HG02870 (cell line): ENCODE results near the gene XPO6.

Experiments used
- ATAC-seq: cut with Tn5 transposase; IDR thresholded peaks from one replicate; pipeline ENCODE4 v1.9.1; 2021; ENCODE audit warnings: mild to moderate bottlenecking, moderate library complexity; ENCODE audit not compliant: unreplicated experiment

The XPO6 gene

DNA sequence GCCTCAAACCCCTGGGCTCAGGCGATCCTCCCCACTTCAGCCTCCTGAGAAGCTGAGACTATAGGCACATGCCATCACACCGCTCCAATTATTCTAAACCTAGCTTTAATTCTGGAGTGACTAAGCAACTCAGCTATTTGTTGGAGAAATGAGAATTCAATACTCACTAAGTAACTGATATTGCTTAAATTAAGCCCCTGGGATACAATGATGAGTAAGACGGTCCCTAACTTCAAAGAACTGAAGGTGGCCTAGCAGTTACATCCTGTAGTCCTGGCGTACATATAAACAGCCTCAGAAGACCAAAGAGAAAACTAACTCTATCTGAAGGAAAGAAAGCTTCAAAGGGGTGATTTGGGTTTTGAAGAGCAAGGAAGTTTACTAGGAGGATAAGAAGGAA, 25.0 kb downstream of the XPO6 start:
- no peak for ATAC-seq

DNA sequence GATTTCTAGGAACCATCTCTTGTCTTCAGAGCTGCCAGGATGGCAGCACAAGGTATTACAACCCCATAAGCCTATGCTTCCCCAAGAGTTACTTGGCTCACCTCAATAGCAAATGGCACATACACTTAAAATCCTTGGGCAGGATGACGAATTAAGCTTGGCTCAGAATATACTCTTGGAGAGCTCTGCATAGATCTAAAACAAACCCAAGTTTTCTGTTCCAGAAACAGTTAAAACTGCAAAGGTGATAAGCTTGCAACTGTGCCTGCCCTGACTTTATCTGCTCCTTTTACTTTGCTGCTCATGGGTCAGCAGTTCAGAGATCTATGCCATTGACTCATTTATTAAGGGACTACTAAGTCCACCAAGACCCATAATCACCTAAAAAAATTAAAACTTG, 26.1 kb downstream of the XPO6 start:
- ATAC-seq = no peak

- no peak for ATAC-seq
Observed at GRCh38 chr16:28184625-28185024, 27.1 kb downstream of the XPO6 start.

- no peak for ATAC-seq
Observed at GRCh38 chr16:28183930-28184329, 27.8 kb downstream of the XPO6 start.

DNA sequence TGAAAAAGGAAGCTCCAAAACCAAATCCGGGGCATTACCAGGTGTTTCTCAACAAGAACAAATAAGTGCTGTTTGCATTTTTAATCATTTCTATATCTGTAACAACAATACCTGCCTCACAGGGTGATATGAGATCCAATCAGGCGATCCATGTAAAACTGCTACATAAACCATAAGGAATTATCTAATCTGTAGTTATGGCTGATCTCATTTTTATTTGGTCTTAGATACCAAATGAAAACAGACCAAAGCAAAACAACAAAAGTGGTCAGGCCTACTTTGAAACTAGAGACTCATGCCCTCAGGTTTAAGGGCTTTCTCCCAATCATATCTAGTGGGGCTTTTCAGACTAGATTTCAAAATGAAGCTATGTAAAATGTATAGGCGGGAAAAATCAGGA, 28.3 kb downstream of the XPO6 start:
- ATAC-seq = no peak

DNA sequence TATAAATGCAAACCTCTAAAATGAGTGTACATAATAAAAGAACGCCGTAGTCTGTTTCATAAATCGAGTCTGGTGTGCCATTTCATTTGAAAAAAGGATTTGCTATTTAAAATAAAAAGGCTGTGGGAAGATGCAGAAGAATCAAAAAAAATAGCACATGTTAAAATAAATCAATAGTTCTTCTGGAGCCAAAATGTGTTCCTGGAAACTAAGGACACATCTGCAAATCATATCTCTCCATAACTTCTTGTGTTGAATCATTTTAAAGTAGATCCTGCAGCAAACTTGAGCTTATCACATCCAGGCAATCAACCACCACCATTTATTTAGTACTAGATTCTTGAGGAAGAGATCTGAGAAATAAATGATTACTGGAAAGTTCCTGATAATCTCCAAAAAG, 29.0 kb downstream of the XPO6 start:
- no peak for ATAC-seq

- ATAC-seq = no peak
Observed at GRCh38 chr16:28182183-28182582, 29.6 kb downstream of the XPO6 start.

GRCh38 chr16:28181515-28181914, 30.2 kb downstream of the XPO6 start:
- ATAC-seq = no peak

- no peak for ATAC-seq
Observed at GRCh38 chr16:28180655-28181460, 30.9 kb downstream of the XPO6 start.

GRCh38 chr16:28179354-28179753, 32.4 kb downstream of the XPO6 start:
- ATAC-seq = no peak

- ATAC-seq = no peak
Observed at GRCh38 chr16:28175715-28176114, 36.0 kb downstream of the XPO6 start.

DNA sequence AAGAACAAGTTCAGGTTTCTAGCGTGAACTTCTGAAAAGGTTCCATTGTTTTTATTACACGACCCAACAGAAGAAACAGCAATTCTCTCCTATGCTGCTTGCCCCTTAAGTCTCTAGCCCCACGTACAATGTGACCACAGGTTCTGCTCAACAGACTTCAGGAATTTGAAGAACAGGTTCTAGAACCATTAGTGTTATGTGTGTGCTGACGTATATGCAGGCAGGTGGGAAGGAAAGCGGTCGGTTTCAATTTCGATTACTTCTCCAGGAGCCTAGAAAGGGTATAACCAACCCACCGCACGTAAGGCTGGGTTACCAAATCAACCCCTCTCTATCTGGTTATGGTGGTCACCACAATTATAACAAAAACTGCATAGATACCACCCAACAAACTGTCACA, 39.4 kb downstream of the XPO6 start:
- ATAC-seq = no peak

DNA sequence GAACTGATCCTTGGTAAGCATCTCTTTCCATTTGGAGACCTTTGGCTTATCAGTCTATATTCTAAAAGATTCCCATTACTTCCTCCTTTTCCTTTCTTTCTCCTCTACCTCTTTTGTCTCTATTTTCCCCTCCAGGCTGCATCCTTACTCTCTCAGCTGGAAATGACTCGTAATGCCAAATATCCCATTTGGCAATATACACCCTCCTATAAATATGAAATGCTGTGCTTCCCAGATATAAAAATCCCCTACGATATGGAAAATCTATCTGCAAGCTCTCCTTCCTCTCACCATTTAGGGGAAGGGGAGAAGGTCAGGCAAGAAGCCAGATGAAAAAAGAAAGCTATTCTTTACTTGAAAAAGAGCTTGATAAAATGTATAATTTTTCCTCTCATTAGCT, 39.9 kb downstream of the XPO6 start:
- no peak for ATAC-seq

GRCh38 chr16:28168991-28169554, 42.7 kb downstream of the XPO6 start:
- no peak for ATAC-seq

- no peak for ATAC-seq
Observed at GRCh38 chr16:28167730-28168129, 44.0 kb downstream of the XPO6 start.

- no peak for ATAC-seq
Observed at GRCh38 chr16:28167221-28167620, 44.5 kb downstream of the XPO6 start.

DNA sequence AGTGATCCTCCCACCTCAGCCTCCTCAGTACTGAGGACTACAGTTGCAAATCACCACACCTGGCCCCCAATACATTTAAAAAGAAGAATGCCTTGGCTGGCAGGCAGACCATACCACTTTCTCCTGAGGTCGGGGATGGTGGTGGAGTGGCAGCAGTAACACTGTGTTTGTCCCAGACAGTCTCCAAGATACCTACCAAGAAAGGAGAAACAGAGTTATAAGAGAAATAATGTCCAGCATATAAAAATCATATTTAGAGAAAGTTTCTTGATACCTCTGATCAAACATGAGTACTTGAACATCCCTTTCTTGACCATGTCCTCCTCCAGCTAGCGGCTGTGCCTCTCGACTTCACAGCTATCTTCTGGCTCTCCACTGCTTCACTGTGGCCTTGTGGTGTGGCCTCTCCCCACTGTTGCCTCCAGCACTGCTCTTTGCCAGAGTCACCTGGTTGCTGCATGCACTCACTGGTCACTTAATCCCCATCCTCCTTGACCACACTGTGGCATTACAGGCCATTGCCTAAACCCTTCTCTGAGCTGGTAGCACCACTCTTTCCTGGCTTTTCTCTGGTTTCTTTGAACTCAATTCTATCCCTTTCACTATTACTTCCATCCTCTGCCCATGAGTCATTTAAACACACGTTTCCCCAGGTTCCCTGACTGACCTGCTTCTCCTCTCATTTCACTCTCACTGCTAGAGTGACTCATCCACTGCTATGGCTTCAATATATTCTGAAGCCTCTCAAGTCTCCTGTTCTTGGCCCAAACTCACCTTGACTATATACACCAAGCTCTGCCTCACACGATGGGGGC, 45.2 kb downstream of the XPO6 start:
- ATAC-seq = no peak

DNA sequence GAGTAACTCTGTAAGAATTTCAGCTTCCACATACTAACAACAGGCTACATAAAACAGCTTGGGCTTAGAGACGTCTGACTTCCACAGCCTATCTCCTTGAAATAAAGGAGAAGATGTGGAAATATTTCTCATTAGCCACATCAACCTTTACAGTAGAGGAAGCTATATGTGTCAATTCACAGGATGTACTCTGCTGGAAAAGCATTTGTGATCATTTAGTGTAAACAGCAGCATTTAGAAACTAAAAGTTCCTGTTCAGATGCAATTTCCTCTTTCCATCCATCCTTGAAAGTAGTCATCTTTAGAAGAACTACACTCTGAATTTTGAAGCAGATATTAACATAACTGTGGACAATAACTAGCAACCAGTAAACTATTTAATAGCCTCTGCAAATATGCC, 46.2 kb downstream of the XPO6 start:
- ATAC-seq = no peak

GRCh38 chr16:28164140-28164539, 47.6 kb downstream of the XPO6 start:
- ATAC-seq = no peak

GRCh38 chr16:28163699-28164098, 48.1 kb downstream of the XPO6 start:
- ATAC-seq = no peak

- ATAC-seq = no peak
Observed at GRCh38 chr16:28162326-28162877, 49.4 kb downstream of the XPO6 start.

DNA sequence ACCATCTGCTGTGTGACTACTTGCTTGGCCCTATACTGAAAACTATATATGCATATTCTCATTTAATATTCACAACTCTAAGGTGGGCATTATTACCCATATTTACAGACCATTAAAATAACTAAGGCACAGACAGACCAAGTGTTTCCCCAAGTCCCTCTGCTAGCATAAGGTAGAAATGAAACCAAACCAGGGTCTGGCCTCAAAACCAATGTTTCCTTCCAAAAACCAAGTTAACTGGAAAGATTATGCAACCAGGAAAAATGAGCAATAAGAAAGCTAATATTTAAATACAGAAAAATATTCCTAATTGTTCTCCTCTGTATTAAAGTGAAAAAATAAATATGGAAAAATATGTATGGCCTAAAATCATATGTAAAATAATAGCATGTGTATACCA, 50.1 kb downstream of the XPO6 start:
- no peak for ATAC-seq
